Adipocyte (in vitro differentiated cells): ENCODE results near the gene ADGRB2.
A peak's percentile ranks its signal among the peaks of the same experiment; 100 is the strongest.

Experiments
- DNase-seq: peaks from one replicate; pipeline ENCODE4 v3.0.0-alpha.2; 2015; ENCODE audit warnings: low read depth
- H3K27me3 ChIP-seq: replicated peaks from 2 replicates; pipeline ENCODE4 v1.7.0; 2013; ENCODE audit warnings: mild to moderate bottlenecking, low read length, moderate library complexity; ENCODE audit not compliant: control insufficient read depth, insufficient read depth
- H3K36me3 ChIP-seq: 2 replicates; pipeline ENCODE4 v1.7.0; 2013; ENCODE audit warnings: low read length, mild to moderate bottlenecking, moderate library complexity; ENCODE audit not compliant: control insufficient read depth, insufficient read depth, severe bottlenecking
- H3K4me1 ChIP-seq: 2 replicates; pipeline ENCODE4 v1.7.0; 2013; ENCODE audit warnings: mild to moderate bottlenecking, low read length, moderate library complexity; ENCODE audit not compliant: control insufficient read depth, insufficient read depth
- H3K4me3 ChIP-seq: 2 replicates; pipeline ENCODE4 v1.7.0; 2013; ENCODE audit warnings: mild to moderate bottlenecking, low read length, moderate library complexity
- H3K9ac ChIP-seq: 2 replicates; pipeline ENCODE4 v1.7.0; 2013; ENCODE audit warnings: mild to moderate bottlenecking, low read length, moderate library complexity
- H3K9me3 ChIP-seq: 2 replicates; pipeline ENCODE4 v1.7.0; 2013; ENCODE audit warnings: mild to moderate bottlenecking, low read length, moderate library complexity; ENCODE audit not compliant: control insufficient read depth

ADGRB2 gene

DNA sequence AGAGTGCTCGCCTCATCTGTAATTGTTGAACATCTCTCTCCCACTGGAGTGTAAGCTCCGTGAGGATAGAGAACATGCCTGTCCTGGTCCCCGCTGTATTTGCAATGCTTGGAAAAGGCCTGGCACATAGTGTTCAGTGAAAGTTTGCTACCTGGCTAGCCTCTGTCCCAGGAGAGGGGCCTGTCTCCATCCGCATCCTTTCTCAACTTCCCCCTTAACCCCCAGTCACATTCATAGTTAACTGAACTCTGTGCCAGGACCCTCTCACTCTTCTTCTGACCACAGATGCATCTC, 36.5 kb upstream of the ADGRB2 start:
- Histone ChIP-seq H3K27me3 (no peaks in the 10 kb centered on the region), H3K36me3 (no peaks in the 10 kb centered on the region), H3K4me3 (no peak overlapping the region), H3K4me1 (peaks cover 46% of the 10 kb centered on the region), H3K9me3 (no peaks in the 10 kb centered on the region), H3K9ac (no peak overlapping the region)
- DNase-seq = no peak

- H3K4me3 ChIP-seq = no peak overlapping the region
- H3K9ac ChIP-seq = peak overlapping the region; percentile 25
- H3K36me3 ChIP-seq = no peaks in the 10 kb centered on the region
- no peaks in the 10 kb centered on the region for H3K9me3 ChIP-seq
- DNase-seq = no peak
- no peaks in the 10 kb centered on the region for H3K27me3 ChIP-seq
- peaks cover 51% of the 10 kb centered on the region for H3K4me1 ChIP-seq
Observed at GRCh38 chr1:31799895-31800673, 35.9 kb upstream of the ADGRB2 start.

GRCh38 chr1:31799196-31799894, 35.2 kb upstream of the ADGRB2 start:
- Histone ChIP-seq H3K4me1 (peaks cover 53% of the 10 kb centered on the region), H3K9ac (peak overlapping the region; percentile 65), H3K4me3 (peak overlapping the region; percentile 83), H3K36me3 (no peaks in the 10 kb centered on the region), H3K9me3 (no peaks in the 10 kb centered on the region), H3K27me3 (no peaks in the 10 kb centered on the region)
- DNase-seq = no peak

DNA sequence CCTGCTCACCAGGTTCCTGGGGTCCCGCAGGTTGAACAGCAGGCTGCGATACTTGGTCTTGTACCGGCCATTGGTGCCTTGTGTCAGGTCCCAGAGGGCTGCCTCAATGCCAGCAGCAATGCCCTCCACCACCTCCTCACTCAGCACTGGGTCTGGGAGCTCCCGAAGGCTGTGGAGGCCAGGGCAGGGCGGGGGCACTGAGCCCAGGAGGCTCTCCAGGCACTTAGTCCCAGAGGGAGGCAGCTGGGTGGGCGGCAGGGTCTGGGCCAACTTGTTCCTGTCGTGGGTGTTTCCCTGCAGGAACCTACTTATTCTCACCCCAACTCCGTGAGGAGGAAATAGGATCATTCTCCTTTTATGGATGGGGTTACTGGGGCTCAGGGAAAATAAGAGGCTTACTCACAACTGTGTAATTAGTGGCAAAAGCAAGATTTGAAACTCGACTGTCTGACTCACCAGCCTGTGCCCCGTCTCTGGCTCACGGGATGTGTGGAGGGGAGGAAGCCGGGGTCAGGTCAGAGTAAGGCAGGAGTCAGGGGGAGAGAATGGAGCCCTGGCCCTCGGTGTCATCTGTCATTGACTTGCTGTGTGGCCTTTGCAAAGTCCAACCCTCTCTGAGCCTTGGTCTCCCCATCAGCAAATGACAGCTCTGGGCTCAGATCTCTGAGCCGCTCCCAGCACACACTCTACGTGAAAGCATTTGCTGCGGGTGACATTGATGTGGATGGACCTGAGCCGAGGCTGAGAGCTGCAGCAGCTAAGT, 34.5 kb upstream of the ADGRB2 start:
- Histone ChIP-seq H3K27me3 (no peaks in the 10 kb centered on the region), H3K4me3 (peak overlapping the region; percentile 83), H3K9ac (peak overlapping the region; percentile 89), H3K4me1 (peaks cover 53% of the 10 kb centered on the region), H3K36me3 (no peaks in the 10 kb centered on the region), H3K9me3 (no peaks in the 10 kb centered on the region)
- DNase-seq = peak; percentile 85

DNA sequence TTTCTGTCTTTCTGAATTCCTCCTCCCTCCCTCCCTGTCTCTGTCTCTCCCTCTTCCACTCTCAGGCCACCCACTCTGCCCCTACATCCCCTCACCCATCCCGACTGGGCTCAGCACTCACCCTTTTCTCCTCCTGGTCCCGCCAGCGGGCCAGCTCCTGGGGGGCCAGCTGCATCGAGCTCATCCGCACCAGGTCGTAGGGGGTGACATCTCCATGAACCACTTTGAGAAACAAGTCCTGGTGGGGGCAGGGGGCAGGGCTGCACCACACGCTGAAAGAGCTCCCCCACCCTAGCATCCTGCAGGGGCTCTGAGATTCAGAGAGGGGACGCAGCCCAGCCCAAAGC, 33.9 kb upstream of the ADGRB2 start:
- H3K9me3 ChIP-seq = no peaks in the 10 kb centered on the region
- DNase-seq = no peak

GRCh38 chr1:31797216-31797615, 33.1 kb upstream of the ADGRB2 start:
- peaks cover 53% of the 10 kb centered on the region for H3K4me1 ChIP-seq
- peak overlapping the region; percentile 89 for H3K9ac ChIP-seq
- no peaks in the 10 kb centered on the region for H3K9me3 ChIP-seq
- H3K4me3 ChIP-seq = peak overlapping the region; percentile 83
- no peaks in the 10 kb centered on the region for H3K27me3 ChIP-seq
- H3K36me3 ChIP-seq = no peaks in the 10 kb centered on the region
- no peak for DNase-seq

More for the DNA sequence above, 33.9 kb upstream of the ADGRB2 start:
- peak overlapping the region; percentile 83 for H3K4me3 ChIP-seq
- peaks cover 53% of the 10 kb centered on the region for H3K4me1 ChIP-seq
- peak overlapping the region; percentile 89 for H3K9ac ChIP-seq
- H3K36me3 ChIP-seq = no peaks in the 10 kb centered on the region
- no peaks in the 10 kb centered on the region for H3K27me3 ChIP-seq

- H3K9me3 ChIP-seq = no peaks in the 10 kb centered on the region
- H3K9ac ChIP-seq = peak overlapping the region; percentile 89
- H3K36me3 ChIP-seq = no peaks in the 10 kb centered on the region
- peaks cover 53% of the 10 kb centered on the region for H3K4me1 ChIP-seq
- peak overlapping the region; percentile 83 for H3K4me3 ChIP-seq
- no peak for DNase-seq
- H3K27me3 ChIP-seq = no peaks in the 10 kb centered on the region
Observed at GRCh38 chr1:31796707-31797106, 32.6 kb upstream of the ADGRB2 start.

DNA sequence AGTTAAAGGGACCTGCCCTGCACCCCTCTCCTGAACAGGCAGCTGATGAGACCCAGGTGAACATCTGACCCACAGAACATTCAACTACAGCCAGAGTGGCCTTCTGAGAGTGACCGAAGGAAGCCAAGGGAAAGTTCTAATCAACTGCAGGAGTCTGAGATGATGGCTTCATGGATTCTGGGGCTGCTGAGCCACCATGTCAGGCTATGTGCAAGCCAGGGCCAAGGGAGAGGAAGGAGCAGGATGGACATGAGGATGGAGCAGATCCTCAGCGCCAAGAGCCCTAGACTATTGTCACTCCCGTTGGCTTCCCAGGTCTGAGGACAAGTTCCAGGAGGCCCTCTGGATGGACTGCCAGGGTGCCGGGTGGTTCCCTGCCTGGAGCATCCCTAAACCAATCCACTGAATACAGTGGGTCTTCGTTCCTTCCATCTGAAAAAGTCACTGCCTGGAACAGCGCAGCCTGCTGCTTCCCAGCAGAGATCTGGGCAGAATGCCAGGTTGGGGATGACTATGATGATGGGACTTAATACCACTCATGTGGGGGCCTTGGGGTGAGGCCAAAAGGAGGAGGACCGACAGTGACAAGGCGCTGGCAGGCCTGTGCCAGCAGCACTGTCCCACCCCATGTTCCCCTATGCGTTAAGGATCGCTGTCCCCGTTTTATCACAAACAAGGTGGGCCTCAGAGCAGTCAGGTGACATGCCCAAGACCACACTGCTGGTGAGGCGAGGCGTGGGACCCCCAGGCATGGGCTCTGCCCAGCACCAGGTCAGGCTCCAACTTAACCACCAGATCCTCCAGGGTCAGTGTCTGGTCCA, 31.9 kb upstream of the ADGRB2 start:
- Histone ChIP-seq H3K4me1 (peaks cover 53% of the 10 kb centered on the region), H3K4me3 (peak overlapping the region; percentile 83), H3K9ac (peak overlapping the region; percentile 89), H3K27me3 (no peaks in the 10 kb centered on the region), H3K36me3 (no peaks in the 10 kb centered on the region), H3K9me3 (no peaks in the 10 kb centered on the region)
- DNase-seq = peak; percentile 69

DNA sequence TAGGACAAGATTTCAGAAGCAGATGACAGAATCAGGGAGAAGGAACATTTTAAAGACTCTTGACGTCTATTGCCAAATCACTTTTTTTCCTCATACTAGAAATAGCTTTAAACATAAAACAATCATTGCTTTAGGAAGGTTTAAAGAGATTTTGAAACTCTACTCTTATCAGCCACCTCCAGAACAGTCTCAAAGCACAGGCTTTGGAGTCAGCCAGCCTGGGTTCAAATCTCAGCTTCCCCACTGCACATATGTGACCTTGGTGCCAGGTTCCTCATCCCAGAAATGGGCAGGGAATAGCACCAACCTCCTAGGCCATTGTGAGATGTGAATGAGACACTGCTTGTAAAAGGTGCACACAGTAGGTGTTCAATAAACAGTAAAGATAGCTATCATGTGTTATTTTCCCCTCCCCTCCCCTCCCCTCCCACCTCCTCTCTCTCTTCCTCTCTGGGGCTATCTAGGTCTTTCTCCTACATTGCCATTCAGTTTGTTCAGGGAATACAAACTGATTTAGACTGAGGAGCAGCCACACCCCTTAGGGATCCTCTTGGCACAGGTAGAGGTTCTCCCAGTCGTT, 31.0 kb upstream of the ADGRB2 start:
- Histone ChIP-seq H3K4me1 (peaks cover 55% of the 10 kb centered on the region), H3K9me3 (no peaks in the 10 kb centered on the region), H3K36me3 (no peaks in the 10 kb centered on the region), H3K9ac (no peak overlapping the region), H3K4me3 (no peak overlapping the region), H3K27me3 (no peaks in the 10 kb centered on the region)
- no peak for DNase-seq

DNA sequence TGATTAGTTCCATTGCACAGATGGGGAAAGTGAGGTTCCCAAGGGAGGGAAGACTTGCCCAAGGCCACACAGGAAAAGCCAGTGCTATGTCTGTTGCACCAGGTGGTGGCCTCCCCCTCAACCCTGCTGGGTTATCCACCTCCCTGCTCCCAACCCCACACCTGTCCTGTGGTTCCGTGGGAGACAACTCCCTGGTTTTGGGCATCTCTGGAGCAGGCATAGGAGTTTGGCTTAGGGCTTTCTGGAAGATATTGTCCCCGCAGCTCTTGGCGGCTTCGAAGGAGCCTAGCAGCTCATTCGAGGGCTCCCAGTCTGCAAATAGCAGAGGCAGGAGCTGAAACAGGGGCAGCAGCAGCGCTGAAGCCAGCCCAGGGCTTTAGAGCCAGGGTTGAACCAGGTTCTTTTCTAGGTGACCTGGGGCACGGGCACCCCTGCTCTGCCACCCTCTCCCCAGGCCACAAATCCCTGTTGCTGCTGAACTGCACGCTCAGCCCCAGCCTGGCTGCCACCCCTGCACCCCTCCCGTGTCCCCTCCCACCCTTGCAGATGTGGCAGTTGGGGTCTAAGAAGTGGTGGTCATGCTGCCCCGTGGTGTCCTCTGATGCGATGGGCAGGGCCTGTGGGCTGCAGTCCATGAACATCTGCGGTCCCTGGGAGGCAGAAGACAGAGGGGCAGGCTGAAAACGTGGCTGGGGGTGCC, 29.6 kb upstream of the ADGRB2 start:
- Histone ChIP-seq H3K9me3 (no peaks in the 10 kb centered on the region), H3K9ac (no peak overlapping the region)
- no peak for DNase-seq

More for the DNA sequence above, 29.6 kb upstream of the ADGRB2 start:
- Histone ChIP-seq H3K4me1 (peaks cover 49% of the 10 kb centered on the region), H3K36me3 (no peaks in the 10 kb centered on the region), H3K27me3 (no peaks in the 10 kb centered on the region), H3K4me3 (no peak overlapping the region)
